Astrocyte (in vitro differentiated cells and primary cell): Measurements from ENCODE around the gene SPPL2B. TPM values are rescaled to one million over a fixed set of nuclear protein-coding genes. Genes with fewer than 3 reads are reported as not detected.

ENCODE experiments used
- DNase-seq: peaks from one replicate; pipeline ENCODE4 v3.0.0-alpha.2; 2010; ENCODE audit warnings: low read depth
- FAIRE-seq: peaks from 2 replicates; lab custom pipeline; 2011; peaks lifted over from hg19 to GRCh38; lab: Jason Lieb, UNC
- H2AFZ ChIP-seq: 2 replicates; pipeline ENCODE4 v1.6.0; 2012; ENCODE audit warnings: low read depth, low read length, inconsistent platforms
- H3K27ac ChIP-seq: 2 replicates; pipeline ENCODE4 v1.5.1; 2011; ENCODE audit warnings: low read depth, low read length, inconsistent platforms
- H3K27me3 ChIP-seq: 2 replicates; pipeline ENCODE4 v1.6.0; 2011; ENCODE audit warnings: low read length, inconsistent platforms; ENCODE audit not compliant: insufficient read depth
- H3K36me3 ChIP-seq: 2 replicates; pipeline ENCODE4 v1.5.1; 2011; ENCODE audit warnings: low read length, inconsistent platforms; ENCODE audit not compliant: insufficient read depth
- H3K4me1 ChIP-seq: 2 replicates; pipeline ENCODE4 v1.5.1; 2011; ENCODE audit warnings: low read length, inconsistent platforms; ENCODE audit not compliant: insufficient read depth
- H3K4me2 ChIP-seq: 2 replicates; pipeline ENCODE4 v1.6.0; 2012; ENCODE audit warnings: low read length, inconsistent platforms
- H3K4me3 ChIP-seq: 2 replicates; pipeline ENCODE4 v1.5.1; 2011; ENCODE audit warnings: low read depth, mild to moderate bottlenecking, low read length, inconsistent platforms; ENCODE audit not compliant: insufficient read depth
- H3K79me2 ChIP-seq: 2 replicates; pipeline ENCODE4 v1.6.0; 2012; ENCODE audit warnings: mild to moderate bottlenecking, low read length, inconsistent platforms; ENCODE audit not compliant: insufficient read depth
- H3K9ac ChIP-seq: 2 replicates; pipeline ENCODE4 v1.6.0; 2012; ENCODE audit warnings: mild to moderate bottlenecking, low read length, inconsistent platforms
- H3K9me3 ChIP-seq: 2 replicates; pipeline ENCODE4 v1.5.1; 2012; ENCODE audit warnings: low read depth, mild to moderate bottlenecking, low read length, inconsistent platforms; ENCODE audit not compliant: insufficient read depth
- H4K20me1 ChIP-seq: 2 replicates; pipeline ENCODE4 v1.6.0; 2012; ENCODE audit warnings: low read length, inconsistent platforms; ENCODE audit not compliant: insufficient read depth
- H3K27ac Mint-ChIP-seq: one replicate; pipeline ENCODE4 v1.8.0; 2021; ENCODE audit warnings: mild to moderate bottlenecking, mixed read lengths; ENCODE audit not compliant: unreplicated experiment
- H3K27me3 Mint-ChIP-seq: one replicate; pipeline ENCODE4 v1.8.0; 2021; ENCODE audit warnings: low read depth, mixed read lengths; ENCODE audit not compliant: unreplicated experiment
- H3K36me3 Mint-ChIP-seq: one replicate; pipeline ENCODE4 v1.8.0; 2021; ENCODE audit warnings: low read depth, mixed read lengths; ENCODE audit not compliant: unreplicated experiment
- H3K4me1 Mint-ChIP-seq: one replicate; pipeline ENCODE4 v1.8.0; 2021; ENCODE audit warnings: low read depth, mixed read lengths; ENCODE audit not compliant: unreplicated experiment
- H3K4me3 Mint-ChIP-seq: one replicate; pipeline ENCODE4 v1.8.0; 2021; ENCODE audit warnings: mild to moderate bottlenecking, moderate library complexity, mixed read lengths; ENCODE audit not compliant: unreplicated experiment
- H3K9me3 Mint-ChIP-seq: one replicate; pipeline ENCODE4 v1.8.0; 2021; ENCODE audit warnings: mild to moderate bottlenecking, mixed read lengths; ENCODE audit not compliant: unreplicated experiment
- EZH2 ChIP-seq: IDR thresholded peaks from 2 replicates; pipeline ENCODE4 v1.6.1; 2012; ENCODE audit warnings: mild to moderate bottlenecking, low read length, inconsistent platforms; ENCODE audit not compliant: insufficient read depth
- total RNA-seq: library from RNA; stranded (reverse); gene quantifications from 2 replicates; pipeline ENCODE4 v1.2.1, GENCODE V29; 2021
- TF ChIP-seq, protein P1 (sequence below): IDR thresholded peaks from 2 replicates; pipeline ENCODE4 v1.5.1; 2011; ENCODE audit warnings: low read depth, mild to moderate bottlenecking, inconsistent platforms, low read length, moderate library complexity; ENCODE audit not compliant: insufficient read depth

The SPPL2B gene
- total RNA-seq, 1 donor from 2014 or later = 55.4 TPM

DNA sequence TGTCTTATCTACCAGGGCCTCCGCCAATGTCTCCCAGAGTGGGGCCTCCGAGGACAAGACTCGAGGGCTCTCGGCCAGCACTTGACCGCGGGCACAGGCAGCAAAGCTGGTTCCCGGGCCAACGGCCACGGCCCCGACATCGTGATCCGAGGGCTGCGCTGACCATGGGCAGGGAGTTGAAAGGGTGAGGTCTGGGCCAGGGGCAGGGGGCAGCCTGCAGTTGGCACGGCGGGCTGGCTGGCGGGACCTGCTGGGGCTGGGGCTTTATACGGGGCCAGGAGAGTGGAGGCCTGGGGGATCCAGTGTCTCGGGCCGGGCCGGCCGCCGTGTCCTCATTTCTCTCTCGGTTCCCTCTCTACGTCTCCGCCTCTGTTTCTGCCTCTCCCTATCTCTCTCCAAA, 10.7 kb upstream of the SPPL2B start:
- Histone ChIP-seq H3K4me2 (no peak overlapping the region), H3K4me3 (no peak overlapping the region), H2AFZ (no peak overlapping the region), H3K9ac (no peak overlapping the region), H3K27me3 (no peaks in the 10 kb centered on the region), H3K27ac (no peak overlapping the region), H3K4me1 (no peaks in the 10 kb centered on the region), H3K9me3 (peaks cover 7% of the 10 kb centered on the region), H3K36me3 (peaks cover 2% of the 10 kb centered on the region), H3K79me2 (no peaks in the 10 kb centered on the region), H4K20me1 (no peaks in the 10 kb centered on the region)
- no peak for DNase-seq
- no peak overlapping the region for H3K4me3 Mint-ChIP-seq
- no peak overlapping the region for H3K27ac Mint-ChIP-seq
- H3K27me3 Mint-ChIP-seq = peaks cover 2% of the 10 kb centered on the region
- no peak for TF ChIP-seq EZH2
- TF ChIP-seq, protein P1, sequence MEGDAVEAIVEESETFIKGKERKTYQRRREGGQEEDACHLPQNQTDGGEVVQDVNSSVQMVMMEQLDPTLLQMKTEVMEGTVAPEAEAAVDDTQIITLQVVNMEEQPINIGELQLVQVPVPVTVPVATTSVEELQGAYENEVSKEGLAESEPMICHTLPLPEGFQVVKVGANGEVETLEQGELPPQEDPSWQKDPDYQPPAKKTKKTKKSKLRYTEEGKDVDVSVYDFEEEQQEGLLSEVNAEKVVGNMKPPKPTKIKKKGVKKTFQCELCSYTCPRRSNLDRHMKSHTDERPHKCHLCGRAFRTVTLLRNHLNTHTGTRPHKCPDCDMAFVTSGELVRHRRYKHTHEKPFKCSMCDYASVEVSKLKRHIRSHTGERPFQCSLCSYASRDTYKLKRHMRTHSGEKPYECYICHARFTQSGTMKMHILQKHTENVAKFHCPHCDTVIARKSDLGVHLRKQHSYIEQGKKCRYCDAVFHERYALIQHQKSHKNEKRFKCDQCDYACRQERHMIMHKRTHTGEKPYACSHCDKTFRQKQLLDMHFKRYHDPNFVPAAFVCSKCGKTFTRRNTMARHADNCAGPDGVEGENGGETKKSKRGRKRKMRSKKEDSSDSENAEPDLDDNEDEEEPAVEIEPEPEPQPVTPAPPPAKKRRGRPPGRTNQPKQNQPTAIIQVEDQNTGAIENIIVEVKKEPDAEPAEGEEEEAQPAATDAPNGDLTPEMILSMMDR = no peak
- H3K36me3 Mint-ChIP-seq = peaks cover 3% of the 10 kb centered on the region
- no peaks in the 10 kb centered on the region for H3K4me1 Mint-ChIP-seq
- H3K9me3 Mint-ChIP-seq = peaks cover 7% of the 10 kb centered on the region
- FAIRE-seq = no peak

DNA sequence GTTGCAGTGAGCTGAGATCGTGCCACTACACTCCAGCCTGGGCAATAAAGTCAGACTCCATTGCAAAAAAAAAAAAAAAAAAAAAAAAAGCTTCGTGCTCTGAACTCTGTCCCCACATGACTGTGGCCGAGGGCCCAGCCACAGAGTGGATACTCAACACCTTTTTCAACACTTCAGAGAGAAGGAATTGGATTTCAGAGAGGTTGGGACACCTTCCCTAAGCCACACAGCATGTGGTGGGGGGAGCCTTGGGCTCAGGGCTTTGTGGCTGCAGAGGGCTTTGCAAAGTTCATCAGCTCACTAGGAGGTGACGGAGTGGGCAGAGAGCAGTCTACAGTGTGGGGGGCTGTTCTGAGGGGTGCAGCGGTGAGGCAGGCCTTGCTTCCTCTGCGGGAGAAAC, 9.6 kb upstream of the SPPL2B start:
- Histone ChIP-seq H3K36me3 (peaks cover 2% of the 10 kb centered on the region), H2AFZ (no peak overlapping the region), H3K27me3 (no peaks in the 10 kb centered on the region), H3K4me3 (no peak overlapping the region), H3K9ac (no peak overlapping the region), H3K79me2 (no peaks in the 10 kb centered on the region), H3K27ac (no peak overlapping the region), H3K4me1 (no peaks in the 10 kb centered on the region), H3K4me2 (no peak overlapping the region), H4K20me1 (peaks cover 4% of the 10 kb centered on the region), H3K9me3 (peaks cover 7% of the 10 kb centered on the region)
- H3K4me1 Mint-ChIP-seq = no peaks in the 10 kb centered on the region
- peaks cover 7% of the 10 kb centered on the region for H3K9me3 Mint-ChIP-seq
- H3K36me3 Mint-ChIP-seq = peaks cover 5% of the 10 kb centered on the region
- FAIRE-seq (no peak), DNase-seq (no peak)
- H3K27ac Mint-ChIP-seq = no peak overlapping the region
- H3K4me3 Mint-ChIP-seq = no peak overlapping the region
- no peak for TF ChIP-seq EZH2
- TF ChIP-seq, protein P1 = no peak
- no peaks in the 10 kb centered on the region for H3K27me3 Mint-ChIP-seq

DNA sequence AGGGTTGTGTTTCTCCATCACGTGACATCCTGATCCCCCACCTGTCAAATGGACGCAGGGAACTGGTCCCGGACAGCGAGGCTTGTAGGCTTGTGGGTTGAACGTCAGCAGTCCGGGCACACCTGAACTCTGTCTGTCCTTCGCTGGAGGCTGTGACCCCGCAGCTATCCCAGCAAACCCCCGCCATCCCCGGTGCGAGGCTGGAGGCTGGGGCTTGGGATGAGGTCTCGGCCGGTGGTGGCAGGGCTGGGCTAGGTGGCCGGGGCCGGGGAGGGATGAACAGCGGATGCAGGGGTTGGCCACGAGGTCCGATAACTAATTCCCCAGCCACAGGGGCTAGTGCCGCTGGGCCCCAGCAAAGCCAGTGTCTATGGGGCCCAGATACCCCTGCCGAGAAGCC, 8.9 kb upstream of the SPPL2B start:
- Mint-ChIP-seq H3K4me3 (no peak overlapping the region), H3K27me3 (no peaks in the 10 kb centered on the region), H3K4me1 (no peaks in the 10 kb centered on the region), H3K9me3 (peaks cover 7% of the 10 kb centered on the region), H3K27ac (no peak overlapping the region), H3K36me3 (peaks cover 5% of the 10 kb centered on the region)
- H3K4me3 ChIP-seq = no peak overlapping the region
- H3K27me3 ChIP-seq = no peaks in the 10 kb centered on the region
- H3K4me1 ChIP-seq = no peaks in the 10 kb centered on the region
- no peak for TF ChIP-seq EZH2
- TF ChIP-seq, protein P1 = no peak
- no peak overlapping the region for H3K27ac ChIP-seq
- H2AFZ ChIP-seq = no peak overlapping the region
- DNase-seq (no peak), FAIRE-seq (no peak)
- peaks cover 1% of the 10 kb centered on the region for H3K79me2 ChIP-seq
- H3K9me3 ChIP-seq = peaks cover 7% of the 10 kb centered on the region
- no peak overlapping the region for H3K9ac ChIP-seq
- peaks cover 10% of the 10 kb centered on the region for H4K20me1 ChIP-seq
- H3K4me2 ChIP-seq = no peak overlapping the region
- H3K36me3 ChIP-seq = peaks cover 2% of the 10 kb centered on the region
